ENCODE results near the gene PLCL2. TPM values are rescaled to one million over a fixed set of nuclear protein-coding genes. Genes with fewer than 3 reads are reported as not detected.

The PLCL2 gene
- total RNA-seq, 3 donors from 2014 or later: 15.0 to 35.0 (median 18.8) TPM

DNA sequence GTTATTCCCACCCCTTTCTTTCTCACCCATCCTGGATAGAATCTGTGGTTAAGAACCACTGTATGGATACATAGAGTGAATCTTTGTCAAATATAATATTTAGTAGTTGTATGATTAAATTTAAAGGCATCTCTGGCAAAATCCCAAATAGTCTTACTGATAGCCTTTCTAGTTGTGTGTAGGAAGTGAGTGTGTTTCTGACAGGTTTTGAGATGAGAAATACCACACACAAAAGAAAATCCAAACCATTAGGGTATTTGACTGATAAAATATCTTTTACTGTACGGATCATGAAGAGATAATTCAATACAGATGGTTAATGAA, 44.7 kb upstream of the PLCL2 start:
- Histone ChIP-seq H3K4me3 (no peak overlapping the region), H3K9me3 (no peaks in the 10 kb centered on the region), H3K4me1 (ENCODE audit: low read depth) (peaks cover 17% of the 10 kb centered on the region), H3K36me3 (ENCODE audit: low read depth) (no peaks in the 10 kb centered on the region)
- intact Hi-C loops (cut with DNase I, micrococcal nuclease): no loop called here
- TF ChIP-seq, protein P1, sequence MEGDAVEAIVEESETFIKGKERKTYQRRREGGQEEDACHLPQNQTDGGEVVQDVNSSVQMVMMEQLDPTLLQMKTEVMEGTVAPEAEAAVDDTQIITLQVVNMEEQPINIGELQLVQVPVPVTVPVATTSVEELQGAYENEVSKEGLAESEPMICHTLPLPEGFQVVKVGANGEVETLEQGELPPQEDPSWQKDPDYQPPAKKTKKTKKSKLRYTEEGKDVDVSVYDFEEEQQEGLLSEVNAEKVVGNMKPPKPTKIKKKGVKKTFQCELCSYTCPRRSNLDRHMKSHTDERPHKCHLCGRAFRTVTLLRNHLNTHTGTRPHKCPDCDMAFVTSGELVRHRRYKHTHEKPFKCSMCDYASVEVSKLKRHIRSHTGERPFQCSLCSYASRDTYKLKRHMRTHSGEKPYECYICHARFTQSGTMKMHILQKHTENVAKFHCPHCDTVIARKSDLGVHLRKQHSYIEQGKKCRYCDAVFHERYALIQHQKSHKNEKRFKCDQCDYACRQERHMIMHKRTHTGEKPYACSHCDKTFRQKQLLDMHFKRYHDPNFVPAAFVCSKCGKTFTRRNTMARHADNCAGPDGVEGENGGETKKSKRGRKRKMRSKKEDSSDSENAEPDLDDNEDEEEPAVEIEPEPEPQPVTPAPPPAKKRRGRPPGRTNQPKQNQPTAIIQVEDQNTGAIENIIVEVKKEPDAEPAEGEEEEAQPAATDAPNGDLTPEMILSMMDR (IDR thresholded peaks at IDR 0.05): no peak
- ATAC-seq (no peak), DNase-seq (no peak)

DNA sequence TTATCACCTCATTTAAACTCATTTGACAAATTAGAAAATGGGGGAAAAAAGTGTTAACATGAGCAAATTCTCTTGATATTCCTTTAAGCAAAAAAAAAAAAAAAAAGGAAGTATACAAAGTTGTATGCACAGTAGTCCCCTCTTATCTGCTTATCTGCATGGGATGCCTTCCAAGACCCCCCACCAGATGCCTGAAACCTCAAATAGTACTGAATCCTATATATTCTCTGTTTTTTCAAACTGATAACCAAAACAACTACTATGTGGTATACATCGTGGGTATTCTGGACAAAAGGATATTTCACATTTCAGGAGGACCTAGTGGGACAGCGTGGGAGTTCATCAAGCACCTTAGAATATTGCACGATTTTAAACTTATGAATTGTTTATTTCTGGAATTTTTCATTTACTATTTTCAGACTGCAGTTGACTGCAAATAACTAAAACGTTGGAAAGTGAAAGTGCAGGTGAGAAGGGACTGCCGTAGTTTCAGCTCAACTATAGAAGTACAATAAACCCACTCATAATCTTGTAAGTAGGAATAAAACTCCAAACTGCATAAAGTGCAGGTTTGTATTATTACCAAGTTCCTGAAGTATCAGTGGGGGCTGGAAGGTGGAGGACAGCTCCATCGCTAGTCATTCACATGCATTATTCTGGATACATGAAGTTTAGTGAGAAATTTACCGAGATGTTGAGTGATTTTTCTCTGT, 43.6 kb upstream of the PLCL2 start:
- intact Hi-C loops (cut with DNase I, micrococcal nuclease): no loop called here
- H3K36me3 ChIP-seq (ENCODE audit: low read depth): no peaks in the 10 kb centered on the region
- H3K4me3 ChIP-seq: no peak overlapping the region
- ATAC-seq: no peak
- TF ChIP-seq, protein P1 (IDR thresholded peaks at IDR 0.05): no peak
- no peaks in the 10 kb centered on the region for H3K9me3 ChIP-seq
- DNase-seq: no peak
- peaks cover 17% of the 10 kb centered on the region for H3K4me1 ChIP-seq (ENCODE audit: low read depth)

DNA sequence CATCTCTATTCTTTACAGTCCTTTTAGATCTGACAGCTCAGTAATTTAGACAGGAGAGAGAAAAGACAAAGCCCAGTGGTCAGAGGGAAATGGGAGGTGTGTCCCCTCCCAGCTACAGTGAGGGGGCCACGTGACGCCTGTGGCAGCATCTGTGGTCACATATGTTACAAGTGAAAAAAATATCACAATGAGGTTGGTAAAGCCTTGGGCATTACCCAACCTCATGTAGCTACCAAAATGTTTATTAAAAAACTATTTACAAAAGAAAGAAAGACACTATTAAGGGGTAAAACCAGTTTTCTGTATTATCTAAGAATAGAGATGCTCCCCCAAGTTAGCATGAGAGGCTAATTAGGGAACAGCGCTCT, 42.9 kb upstream of the PLCL2 start:
- ATAC-seq: peak; percentile 32
- Histone ChIP-seq H3K4me1 (ENCODE audit: low read depth) (peaks cover 17% of the 10 kb centered on the region), H3K36me3 (ENCODE audit: low read depth) (no peaks in the 10 kb centered on the region), H3K4me3 (no peak overlapping the region), H3K9me3 (no peaks in the 10 kb centered on the region)
- DNase-seq: peak; percentile 46 to 78 (median 54)
- TF ChIP-seq, protein P1 (IDR thresholded peaks at IDR 0.05): no peak
- intact Hi-C loops (cut with DNase I, micrococcal nuclease): no loop called here

DNA sequence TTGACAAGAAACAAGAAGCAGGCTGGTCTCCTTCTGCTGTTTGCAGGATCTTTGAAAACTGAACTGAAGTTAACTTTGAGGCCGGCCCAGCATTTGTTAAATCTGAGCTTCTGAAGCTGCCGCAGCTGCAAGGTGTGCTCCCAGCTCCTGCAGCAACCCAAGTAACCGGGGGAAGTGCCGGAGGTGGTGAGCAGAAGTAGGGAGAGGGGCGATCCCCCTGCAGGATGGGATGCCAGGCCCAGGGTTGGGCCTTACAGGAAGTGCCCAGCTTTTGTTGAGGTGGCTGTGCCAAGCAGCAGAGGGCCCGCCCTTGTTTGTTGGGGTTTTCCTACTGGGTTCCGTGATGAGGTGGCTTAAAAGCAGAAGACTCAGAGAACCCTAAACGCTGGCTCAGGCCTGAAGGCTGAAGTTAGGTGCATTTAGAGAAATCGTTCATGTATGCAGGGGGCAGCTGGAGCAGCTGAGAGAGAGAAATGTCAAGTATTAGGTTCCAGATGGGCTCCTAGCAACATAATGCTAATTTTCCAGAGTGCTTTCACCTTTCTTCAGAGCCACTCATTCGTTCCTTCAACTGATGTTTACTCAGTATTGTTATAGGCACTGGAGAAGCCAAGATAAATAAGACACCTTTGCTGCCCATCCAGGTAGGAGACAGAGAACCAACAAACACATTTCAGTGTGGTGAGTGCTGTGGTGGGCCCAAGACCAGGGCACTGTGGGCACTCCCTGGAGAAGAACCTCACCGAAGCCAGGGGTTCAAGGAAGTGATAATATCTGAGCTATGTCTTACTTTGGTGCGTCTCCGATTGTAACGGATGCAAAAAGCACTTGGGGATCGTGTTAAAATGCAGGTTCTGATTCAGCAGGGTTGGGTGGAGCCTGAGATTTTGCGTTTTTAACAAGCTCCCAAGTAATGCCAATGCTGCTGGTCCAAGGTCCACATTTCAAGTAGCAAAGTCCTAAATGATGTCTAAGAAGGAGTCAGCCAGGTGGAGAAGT, 42.2 kb upstream of the PLCL2 start:
- H3K9me3 ChIP-seq: no peaks in the 10 kb centered on the region
- no peaks in the 10 kb centered on the region for H3K36me3 ChIP-seq (ENCODE audit: low read depth)
- TF ChIP-seq, protein P1 (IDR thresholded peaks at IDR 0.05): no peak
- no peak overlapping the region for H3K4me3 ChIP-seq
- intact Hi-C loops (cut with DNase I, micrococcal nuclease): no loop called here
- DNase-seq: peak; percentile 71 to 86 (median 74)
- peak; percentile 90 for ATAC-seq
- peaks cover 17% of the 10 kb centered on the region for H3K4me1 ChIP-seq (ENCODE audit: low read depth)

DNA sequence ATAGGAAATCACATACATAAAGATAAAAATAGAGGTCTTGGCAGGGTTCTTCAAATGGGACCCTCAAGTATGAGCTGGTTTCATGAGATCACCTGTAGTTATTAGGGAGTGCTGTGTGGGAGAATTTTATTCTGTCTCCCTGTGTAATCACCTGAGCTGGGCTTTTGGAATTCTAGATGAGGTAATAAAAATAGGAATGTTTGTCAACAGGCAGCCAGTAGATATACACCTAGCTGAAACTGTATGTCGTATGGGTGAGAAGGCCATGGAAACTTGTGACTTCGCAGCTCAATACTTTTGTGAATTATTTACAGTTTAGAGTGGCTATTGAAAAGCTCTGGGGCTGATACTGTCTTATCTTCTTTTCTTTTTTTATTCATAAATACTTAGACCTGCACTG, 40.5 kb upstream of the PLCL2 start:
- ATAC-seq: no peak
- TF ChIP-seq, protein P1 (IDR thresholded peaks at IDR 0.05): no peak

More for the DNA sequence above, 40.5 kb upstream of the PLCL2 start:
- Histone ChIP-seq H3K4me1 (ENCODE audit: low read depth) (peaks cover 20% of the 10 kb centered on the region), H3K36me3 (ENCODE audit: low read depth) (no peaks in the 10 kb centered on the region), H3K9me3 (no peaks in the 10 kb centered on the region), H3K4me3 (no peak overlapping the region)
- intact Hi-C loops (cut with DNase I, micrococcal nuclease): no loop called here
- no peak for DNase-seq

Measured in mucosa of descending colon (tissue), 3 donors.